ENCODE results near the gene MYL3.
A peak's percentile ranks its signal among the peaks of the same experiment; 100 is the strongest.
"Not testable (repeated sequence)": the region's sequence is repeated elsewhere in the genome, so short reads cannot be mapped to it uniquely, and the experiment has no call there.

Gene MYL3

GRCh38 chr3:46820852-46821251 is 42.4 kb downstream of the MYL3 start:
- no peak for DNase-seq (ENCODE audit: extremely low read depth, low read depth)
- TF ChIP-seq, protein P1, sequence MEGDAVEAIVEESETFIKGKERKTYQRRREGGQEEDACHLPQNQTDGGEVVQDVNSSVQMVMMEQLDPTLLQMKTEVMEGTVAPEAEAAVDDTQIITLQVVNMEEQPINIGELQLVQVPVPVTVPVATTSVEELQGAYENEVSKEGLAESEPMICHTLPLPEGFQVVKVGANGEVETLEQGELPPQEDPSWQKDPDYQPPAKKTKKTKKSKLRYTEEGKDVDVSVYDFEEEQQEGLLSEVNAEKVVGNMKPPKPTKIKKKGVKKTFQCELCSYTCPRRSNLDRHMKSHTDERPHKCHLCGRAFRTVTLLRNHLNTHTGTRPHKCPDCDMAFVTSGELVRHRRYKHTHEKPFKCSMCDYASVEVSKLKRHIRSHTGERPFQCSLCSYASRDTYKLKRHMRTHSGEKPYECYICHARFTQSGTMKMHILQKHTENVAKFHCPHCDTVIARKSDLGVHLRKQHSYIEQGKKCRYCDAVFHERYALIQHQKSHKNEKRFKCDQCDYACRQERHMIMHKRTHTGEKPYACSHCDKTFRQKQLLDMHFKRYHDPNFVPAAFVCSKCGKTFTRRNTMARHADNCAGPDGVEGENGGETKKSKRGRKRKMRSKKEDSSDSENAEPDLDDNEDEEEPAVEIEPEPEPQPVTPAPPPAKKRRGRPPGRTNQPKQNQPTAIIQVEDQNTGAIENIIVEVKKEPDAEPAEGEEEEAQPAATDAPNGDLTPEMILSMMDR (IDR thresholded peaks at IDR 0.05; ENCODE audit: low read depth, low read length, missing control alignments), result no peak
- H3K4me3 ChIP-seq (replicated peaks; ENCODE audit: low read depth, low read length), result no peak overlapping the region

- 0 out of 2 replicates have a peak overlapping the region, but pooled peaks have one; percentile 9 for H3K4me3 ChIP-seq (replicated peaks; ENCODE audit: low read depth, low read length)
- peak; percentile 4 for DNase-seq (ENCODE audit: extremely low read depth, low read depth)
- TF ChIP-seq, protein P1 (IDR thresholded peaks at IDR 0.05; ENCODE audit: low read depth, low read length, missing control alignments), result no peak
Measured at GRCh38 chr3:46812237-46812791, 50.9 kb downstream of the MYL3 start.

- no peak for DNase-seq (ENCODE audit: extremely low read depth, low read depth)
- TF ChIP-seq, protein P1 (IDR thresholded peaks at IDR 0.05; ENCODE audit: low read depth, low read length, missing control alignments), result no peak
- H3K4me3 ChIP-seq (replicated peaks; ENCODE audit: low read depth, low read length), result no peak overlapping the region
Measured at GRCh38 chr3:46811615-46812236, 51.5 kb downstream of the MYL3 start.

GRCh38 chr3:46808766-46809165 is 54.5 kb downstream of the MYL3 start:
- not testable (repeated sequence) for H3K4me3 ChIP-seq (replicated peaks; ENCODE audit: low read depth, low read length); DNase-seq (ENCODE audit: extremely low read depth, low read depth)

Measured in HFF-Myc (cell line).